Gastrocnemius medialis (tissue), 4 donors: ENCODE data around the gene SYNJ2. TPM values are rescaled to one million over a fixed set of nuclear protein-coding genes. Genes with fewer than 3 reads are reported as not detected.

Source experiments
- ATAC-seq, 2 donors: fragments of 150-250 bp; one replicate each; pipeline ENCODE4 v1.9.1; 2016
- DNase-seq, 2 donors: peaks; one replicate each; pipeline ENCODE4 v3.0.0-alpha.2; 2019
- H3K27ac ChIP-seq, 4 donors: fragments of 200-600 bp; sonication (generic); 1 replicate in 1 of 4; 2 replicates in 3 of 4; pipeline ENCODE4 v1.5.1; 2016 to 2018; ENCODE audit warnings: mild to moderate bottlenecking in 2 of 4, moderate library complexity in 1 of 4
- H3K27me3 ChIP-seq, 3 donors: fragments of 200-600 bp; sonication (generic) in 2 of 3; 1 replicate in 1 of 3; 2 replicates in 2 of 3; pipeline versions ENCODE4 v1.5.1 to v1.6.0; 2016 to 2019; ENCODE audit warnings: mild to moderate bottlenecking in 1 of 3, moderate library complexity in 1 of 3
- H3K36me3 ChIP-seq, 2 donors: fragments of 200-600 bp; sonication (generic) in 1 of 2; one replicate each; pipeline ENCODE4 v1.5.1; 2017 to 2018
- H3K4me1 ChIP-seq, 2 donors: fragments of 200-600 bp; sonication (generic) in 1 of 2; one replicate each; pipeline ENCODE4 v1.5.1; 2016 to 2017; ENCODE audit warnings: mild to moderate bottlenecking in 2 of 2
- H3K4me3 ChIP-seq, 4 donors: fragments of 200-600 bp; sonication (generic) in 3 of 4; 1 replicate in 1 of 4; 2 replicates in 3 of 4; pipeline ENCODE4 v1.5.1; 2016 to 2019; ENCODE audit warnings: mild to moderate bottlenecking in 2 of 4
- H3K9me3 ChIP-seq, 3 donors: fragments of 200-600 bp; sonication (generic) in 2 of 3; 1 replicate in 1 of 3; 2 replicates in 2 of 3; pipeline ENCODE4 v1.5.1; 2016 to 2019
- POLR2A ChIP-seq, 2 donors: fragments of 450-650 bp; IDR thresholded peaks; one replicate each; pipeline ENCODE4 v1.6.1; 2017; ENCODE audit warnings: antibody characterized with exemption in 2 of 2, mild to moderate bottlenecking in 2 of 2, moderate library complexity in 2 of 2
- in situ Hi-C, 4 donors: fragments of 200-750 bp; cut with MboI; loops; one replicate each; pipeline versions ENCODE4 v1.15.0 to v1.8.0; 2017; ENCODE audit warnings: low sequenced_read_pairs in 4 of 4
- intact Hi-C: fragments of 100-400 bp; cut with DNase I; formaldehyde crosslinking; loops from one replicate; pipeline ENCODE4 v1.15.1; 2023; ENCODE audit warnings: low total_unique reads
- total RNA-seq, 4 donors: library from RNA; depleted of rRNA; stranded (reverse); fragments of >200 nt; gene quantifications; one replicate each; pipeline versions ENCODE4 v1.1.0 to v1.2.3, GENCODE V29; 2016
- TF ChIP-seq, protein P1 (sequence below), 5 experiments: fragments of 450-650 bp in 3 of 5; fragments of 200-600 bp in 2 of 5; sonication (generic) in 2 of 5; IDR thresholded peaks in 4 of 5; conservative IDR thresholded peaks in 1 of 5; 1 replicate in 4 of 5; 2 replicates in 1 of 5; pipeline ENCODE4 v1.5.1; 2016 to 2019; ENCODE audit warnings: antibody characterized with exemption in 5 of 5, mild to moderate bottlenecking in 3 of 5, moderate library complexity in 3 of 5

The SYNJ2 gene
- total RNA-seq, 4 donors from 2014 or later, result 3.9 to 17.0 (median 7.0) TPM

DNA sequence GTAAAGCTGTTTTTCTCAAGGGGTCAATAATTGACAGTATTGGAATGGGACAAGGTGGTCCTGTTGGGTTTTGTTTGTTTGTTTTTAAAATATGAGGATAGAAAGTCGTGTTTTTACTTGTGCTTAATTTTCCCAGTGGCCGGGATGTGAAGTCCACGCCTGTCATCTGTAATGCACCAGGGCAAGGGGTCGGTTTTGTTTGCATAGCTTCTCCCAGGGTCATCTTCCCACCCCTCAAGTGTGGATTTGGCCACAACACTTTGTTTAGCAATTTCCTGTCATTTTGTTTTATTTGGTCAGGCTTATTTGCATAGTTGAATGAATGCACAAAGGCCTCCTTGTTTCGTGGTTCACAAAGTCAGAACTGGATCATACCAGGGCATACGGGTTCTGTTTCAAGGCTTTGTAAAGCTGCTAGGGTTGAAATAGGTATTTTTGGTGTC, 29.8 kb downstream of the SYNJ2 start:
- Histone ChIP-seq H3K36me3 (no peaks in the 10 kb centered on the region), H3K4me1 (peaks cover 6 to 12% of the 10 kb centered on the region in 2 donors), H3K4me3 (no peak overlapping the region), H3K27ac (no peak overlapping the region), H3K9me3 (no peaks in the 10 kb centered on the region), H3K27me3 (no peaks in the 10 kb centered on the region)
- ATAC-seq (no peak), DNase-seq (no peak)
- TF ChIP-seq, protein P1, sequence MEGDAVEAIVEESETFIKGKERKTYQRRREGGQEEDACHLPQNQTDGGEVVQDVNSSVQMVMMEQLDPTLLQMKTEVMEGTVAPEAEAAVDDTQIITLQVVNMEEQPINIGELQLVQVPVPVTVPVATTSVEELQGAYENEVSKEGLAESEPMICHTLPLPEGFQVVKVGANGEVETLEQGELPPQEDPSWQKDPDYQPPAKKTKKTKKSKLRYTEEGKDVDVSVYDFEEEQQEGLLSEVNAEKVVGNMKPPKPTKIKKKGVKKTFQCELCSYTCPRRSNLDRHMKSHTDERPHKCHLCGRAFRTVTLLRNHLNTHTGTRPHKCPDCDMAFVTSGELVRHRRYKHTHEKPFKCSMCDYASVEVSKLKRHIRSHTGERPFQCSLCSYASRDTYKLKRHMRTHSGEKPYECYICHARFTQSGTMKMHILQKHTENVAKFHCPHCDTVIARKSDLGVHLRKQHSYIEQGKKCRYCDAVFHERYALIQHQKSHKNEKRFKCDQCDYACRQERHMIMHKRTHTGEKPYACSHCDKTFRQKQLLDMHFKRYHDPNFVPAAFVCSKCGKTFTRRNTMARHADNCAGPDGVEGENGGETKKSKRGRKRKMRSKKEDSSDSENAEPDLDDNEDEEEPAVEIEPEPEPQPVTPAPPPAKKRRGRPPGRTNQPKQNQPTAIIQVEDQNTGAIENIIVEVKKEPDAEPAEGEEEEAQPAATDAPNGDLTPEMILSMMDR (IDR thresholded peaks at IDR 0.05 in 4 of 5, conservative IDR thresholded peaks at IDR 0.05 in 1 of 5), result no peak
- TF ChIP-seq POLR2A (IDR thresholded peaks at IDR 0.05), result no peak
- in situ Hi-C loops (no loop called here), intact Hi-C loops (no loop called here)

DNA sequence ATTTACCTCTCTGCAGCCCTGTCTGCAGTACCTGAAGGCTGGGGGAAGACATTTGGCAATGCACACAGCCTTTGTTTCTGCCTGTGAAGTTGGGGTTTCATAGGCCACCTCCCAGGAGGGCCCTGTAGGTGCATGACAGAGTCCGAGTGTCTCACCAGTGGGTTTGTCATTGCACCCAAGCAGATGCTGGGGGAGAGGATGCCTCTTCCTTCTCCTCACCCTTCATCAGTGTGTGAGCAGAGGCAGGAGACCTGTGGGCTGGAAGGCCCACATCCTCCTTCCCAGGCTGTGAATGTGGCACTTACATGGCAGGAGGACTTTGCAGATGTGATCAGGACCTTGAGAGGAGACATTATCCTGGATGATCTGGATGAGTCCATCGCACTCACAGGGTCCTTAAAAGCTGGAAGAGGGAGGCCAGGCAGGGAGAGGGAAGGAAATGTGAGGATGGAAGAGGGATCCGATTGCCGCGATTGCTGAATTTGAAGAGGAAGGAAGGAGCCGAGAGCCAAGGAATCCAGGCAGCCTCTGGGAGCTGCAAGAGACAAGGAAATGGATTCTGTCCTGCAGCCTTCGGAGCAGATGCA, 30.4 kb downstream of the SYNJ2 start:
- no peaks in the 10 kb centered on the region for H3K27me3 ChIP-seq
- intact Hi-C loops (no loop called here), in situ Hi-C loops (no loop called here)
- H3K36me3 ChIP-seq, result no peaks in the 10 kb centered on the region
- H3K4me1 ChIP-seq, result peaks cover 6 to 12% of the 10 kb centered on the region in 2 donors
- no peaks in the 10 kb centered on the region for H3K9me3 ChIP-seq
- H3K4me3 ChIP-seq, result no peak overlapping the region
- no peak overlapping the region for H3K27ac ChIP-seq
- TF ChIP-seq, protein P1 (IDR thresholded peaks at IDR 0.05 in 4 of 5, conservative IDR thresholded peaks at IDR 0.05 in 1 of 5), result no peak
- no peak for TF ChIP-seq POLR2A (IDR thresholded peaks at IDR 0.05)
- no peak for DNase-seq
- ATAC-seq, result no peak

DNA sequence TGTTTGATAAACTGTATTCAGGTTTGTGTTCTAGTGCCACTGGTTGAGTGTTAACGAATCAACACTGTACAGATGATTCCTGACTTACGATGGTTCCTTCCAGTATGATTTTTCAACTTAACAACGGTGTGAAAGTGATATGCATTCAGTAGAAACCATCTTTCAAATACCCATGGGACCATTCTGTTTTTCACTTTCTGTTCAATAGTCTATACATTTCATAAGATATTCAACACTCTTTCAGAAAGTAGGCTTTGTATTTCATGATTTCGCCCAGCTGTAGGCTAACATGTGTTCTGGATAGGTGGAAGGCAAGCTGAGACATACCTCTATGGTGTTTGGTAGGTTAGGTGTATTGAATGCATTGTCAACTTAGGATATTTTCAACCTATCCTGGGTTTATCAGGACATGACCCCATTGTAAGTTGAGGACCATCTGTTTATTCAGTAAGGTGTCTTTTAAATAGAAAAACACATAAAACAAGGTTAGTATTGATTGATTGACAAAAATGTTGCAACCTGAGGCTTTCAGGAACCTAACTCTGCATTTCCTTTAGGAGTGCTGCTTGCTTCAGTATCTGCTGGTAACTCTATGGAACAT, 32.3 kb downstream of the SYNJ2 start:
- in situ Hi-C loops, result no loop called here
- H3K4me3 ChIP-seq, result no peak overlapping the region
- TF ChIP-seq, protein P1 (IDR thresholded peaks at IDR 0.05 in 4 of 5, conservative IDR thresholded peaks at IDR 0.05 in 1 of 5), result no peak
- TF ChIP-seq POLR2A (IDR thresholded peaks at IDR 0.05), result no peak
- H3K27me3 ChIP-seq, result no peaks in the 10 kb centered on the region
- no peaks in the 10 kb centered on the region for H3K9me3 ChIP-seq
- H3K27ac ChIP-seq, result no peak overlapping the region
- intact Hi-C loops, result no loop called here
- no peak for DNase-seq
- no peak for ATAC-seq
- no peaks in the 10 kb centered on the region for H3K36me3 ChIP-seq
- H3K4me1 ChIP-seq, result peaks cover 6 to 12% of the 10 kb centered on the region in 2 donors

DNA sequence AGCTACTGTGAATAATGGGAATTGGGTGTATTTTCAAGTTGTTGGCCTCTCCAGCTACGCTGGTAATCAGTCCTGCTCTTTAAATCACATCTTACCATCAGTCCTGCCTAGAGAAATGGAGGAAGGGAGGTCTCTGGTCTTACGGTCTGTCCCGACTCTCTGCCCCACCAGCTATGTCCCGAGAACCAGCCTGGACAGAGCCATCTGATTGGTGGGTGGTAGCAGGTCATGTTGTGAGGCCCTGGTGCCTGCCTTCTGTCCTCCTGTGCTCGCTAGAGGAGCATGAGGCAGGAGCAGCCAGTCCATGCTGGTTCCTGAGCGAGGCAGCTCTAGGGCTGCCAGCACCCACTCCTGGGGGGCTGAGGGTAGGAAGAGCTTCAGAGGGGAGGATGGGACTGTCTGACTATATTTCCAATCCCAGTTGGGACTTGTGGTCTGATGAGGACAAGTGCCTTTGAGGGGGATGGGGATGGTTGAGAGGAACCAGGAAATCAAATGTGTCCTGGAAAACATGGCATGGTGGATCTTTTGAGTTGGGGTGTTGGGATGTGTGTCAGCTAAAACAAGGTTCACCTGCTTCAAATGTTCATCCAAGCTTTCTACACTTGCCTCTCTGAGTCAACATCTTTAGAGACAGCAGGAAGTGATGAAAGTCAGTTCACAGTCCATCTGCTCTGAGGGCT, 33.0 kb downstream of the SYNJ2 start:
- H3K36me3 ChIP-seq, result no peaks in the 10 kb centered on the region
- H3K4me1 ChIP-seq, result peaks cover 5 to 6% of the 10 kb centered on the region in 2 donors
- no peak overlapping the region for H3K4me3 ChIP-seq
- in situ Hi-C loops, result no loop called here
- H3K27me3 ChIP-seq, result no peaks in the 10 kb centered on the region
- TF ChIP-seq, protein P1 (IDR thresholded peaks at IDR 0.05 in 4 of 5, conservative IDR thresholded peaks at IDR 0.05 in 1 of 5), result no peak
- no peak for TF ChIP-seq POLR2A (IDR thresholded peaks at IDR 0.05)
- no peaks in the 10 kb centered on the region for H3K9me3 ChIP-seq
- no peak for ATAC-seq
- no peak for DNase-seq
- H3K27ac ChIP-seq, result no peak overlapping the region
- intact Hi-C loops, result no loop called here
